ENCODE results near the gene IGLL5. TPM values are rescaled to one million over a fixed set of nuclear protein-coding genes. Genes with fewer than 3 reads are reported as not detected.

IGLL5 gene
- total and polyA plus RNA-seq, 2 experiments from 2014 or later = not detected

DNA sequence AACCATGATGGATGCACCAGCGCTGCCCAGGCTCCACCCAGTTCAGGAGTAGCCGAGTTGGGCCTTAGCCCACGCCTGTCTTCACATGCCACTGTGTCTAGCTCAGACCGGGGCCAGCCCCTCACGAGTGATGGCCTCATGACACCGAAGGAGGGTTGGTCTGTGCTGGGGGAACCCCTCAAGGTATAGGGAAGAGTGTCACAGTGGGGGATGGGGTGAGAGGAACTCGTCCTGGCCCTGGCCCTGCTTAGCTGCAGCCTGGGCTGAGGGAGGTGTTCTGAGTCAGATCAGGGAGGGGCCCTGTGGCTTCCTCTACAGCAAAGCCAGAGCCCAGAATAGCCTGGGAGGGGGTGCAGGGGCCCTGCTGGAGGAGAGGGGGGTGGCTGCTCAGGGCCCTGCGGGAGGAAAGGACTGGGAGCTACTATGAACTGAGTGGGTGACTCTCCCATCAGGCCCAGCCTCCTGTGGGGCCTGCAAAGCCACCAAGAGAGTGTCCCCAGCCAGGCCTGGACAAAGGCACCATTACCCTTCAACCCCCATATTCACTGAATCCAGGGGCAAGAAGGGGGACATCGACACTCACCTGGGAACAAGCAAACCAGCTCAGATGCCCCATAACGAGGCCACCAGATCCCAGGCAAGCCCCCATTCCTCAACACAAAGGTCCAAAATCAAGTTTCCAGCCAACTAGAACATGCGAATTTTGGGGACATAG lies 41.2 kb downstream of the IGLL5 start:
- no peak overlapping the region for H3K27ac ChIP-seq
- no peaks in the 10 kb centered on the region for H3K9me3 ChIP-seq (ENCODE audit: low read depth)
- H2AFZ ChIP-seq = peak overlapping the region; percentile 68
- H3K9ac ChIP-seq = no peak overlapping the region
- no peaks in the 10 kb centered on the region for H3K27me3 ChIP-seq (replicated peaks; ENCODE audit: insufficient read depth)
- no peaks in the 10 kb centered on the region for H3K36me3 ChIP-seq (ENCODE audit: low read depth)
- H3K4me3 ChIP-seq = no peak overlapping the region
- H3K9me2 ChIP-seq (ENCODE audit: insufficient read depth) = no peaks in the 10 kb centered on the region
- DNase-seq = peak; percentile 80
- H3K79me2 ChIP-seq (ENCODE audit: insufficient read depth) = no peaks in the 10 kb centered on the region
- H4K20me1 ChIP-seq (ENCODE audit: insufficient read depth) = no peaks in the 10 kb centered on the region
- H3K4me2 ChIP-seq (ENCODE audit: unreplicated experiment) = peak overlapping the region; percentile 2
- no peaks in the 10 kb centered on the region for H3F3A ChIP-seq (ENCODE audit: insufficient read depth)
- in situ Hi-C loops (cut with MboI) = no loop called here
- 49 to 53% methylated on average over 11 of the region's 11 CpGs for WGBS, 2 experiments (ENCODE audit: low coverage in 1 of 2, low lambda C conversion rate in 2 of 2, missing lambda C conversion rate in 2 of 2)
- TF ChIP-seq EZH2 (IDR thresholded peaks at IDR 0.05; ENCODE audit: insufficient read depth, poor library complexity, severe bottlenecking) (no peak), EZH2phosphoT487 (IDR thresholded peaks at IDR 0.05; ENCODE audit: insufficient read depth, low read depth) (no peak)
- peaks cover 11% of the 10 kb centered on the region for H3K4me1 ChIP-seq (ENCODE audit: insufficient read depth)

DNA sequence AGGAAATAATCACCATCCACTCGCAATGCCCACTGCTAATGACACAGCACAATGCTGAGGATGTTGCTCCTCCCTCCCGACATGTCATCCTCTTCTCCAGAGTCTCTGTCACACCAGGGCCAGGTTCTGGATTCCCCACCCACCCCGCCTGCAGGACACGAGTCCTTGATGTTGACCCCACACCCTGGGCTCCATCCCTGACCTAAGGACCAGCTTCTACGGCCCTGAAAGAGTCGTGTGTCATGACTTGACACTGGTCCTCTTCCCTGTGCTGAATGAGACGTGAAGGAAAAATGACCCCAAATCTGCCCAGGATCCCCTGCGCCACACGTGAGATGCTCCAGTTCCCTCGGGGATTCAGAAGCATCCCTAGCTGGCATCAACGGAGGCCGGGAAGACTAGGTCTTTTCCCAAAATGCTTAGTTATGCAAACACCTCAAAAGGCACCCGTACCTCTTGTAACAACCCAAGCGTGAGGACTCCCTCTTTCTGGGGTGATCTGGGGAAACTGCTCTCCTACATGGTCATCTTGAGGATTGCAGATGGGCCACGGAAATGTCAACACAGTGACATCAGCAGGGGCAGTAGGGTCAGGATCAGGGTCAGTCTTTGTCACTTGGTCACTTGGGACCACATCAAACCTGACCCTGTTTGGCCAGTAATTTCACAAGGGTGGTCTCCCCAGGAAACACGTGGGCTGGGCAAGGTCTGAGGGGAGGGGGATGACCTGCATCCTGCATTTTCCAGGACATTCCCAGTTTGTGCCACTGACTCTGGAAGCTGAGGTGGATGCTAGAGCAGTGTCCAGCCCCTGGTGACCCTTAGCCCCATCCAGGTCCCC lies 42.0 kb downstream of the IGLL5 start:
- Histone ChIP-seq H3K27me3 (replicated peaks; ENCODE audit: insufficient read depth) (no peaks in the 10 kb centered on the region), H2AFZ (no peak overlapping the region), H3K79me2 (ENCODE audit: insufficient read depth) (no peaks in the 10 kb centered on the region), H3K4me3 (no peak overlapping the region), H3K9me2 (ENCODE audit: insufficient read depth) (no peaks in the 10 kb centered on the region), H3F3A (ENCODE audit: insufficient read depth) (no peaks in the 10 kb centered on the region), H3K9ac (no peak overlapping the region), H3K4me2 (ENCODE audit: unreplicated experiment) (peak overlapping the region; percentile 2), H3K27ac (no peak overlapping the region), H3K36me3 (ENCODE audit: low read depth) (no peaks in the 10 kb centered on the region), H3K9me3 (ENCODE audit: low read depth) (no peaks in the 10 kb centered on the region), H4K20me1 (ENCODE audit: insufficient read depth) (no peaks in the 10 kb centered on the region), H3K4me1 (ENCODE audit: insufficient read depth) (peaks cover 11% of the 10 kb centered on the region)
- TF ChIP-seq EZH2phosphoT487 (IDR thresholded peaks at IDR 0.05; ENCODE audit: insufficient read depth, low read depth) (no peak), EZH2 (IDR thresholded peaks at IDR 0.05; ENCODE audit: insufficient read depth, poor library complexity, severe bottlenecking) (no peak)
- in situ Hi-C loops (cut with MboI) = no loop called here
- no peak for DNase-seq
- WGBS, 2 experiments (ENCODE audit: low coverage in 1 of 2, low lambda C conversion rate in 2 of 2, missing lambda C conversion rate in 2 of 2) = 85 to 90% methylated on average over 16 of the region's 16 CpGs

- H2AFZ ChIP-seq = no peak overlapping the region
- H3F3A ChIP-seq (ENCODE audit: insufficient read depth) = no peaks in the 10 kb centered on the region
- H3K9ac ChIP-seq = no peak overlapping the region
- in situ Hi-C loops (cut with MboI) = no loop called here
- H3K9me3 ChIP-seq (ENCODE audit: low read depth) = no peaks in the 10 kb centered on the region
- H3K4me1 ChIP-seq (ENCODE audit: insufficient read depth) = peaks cover 11% of the 10 kb centered on the region
- DNase-seq = no peak
- no peaks in the 10 kb centered on the region for H3K27me3 ChIP-seq (replicated peaks; ENCODE audit: insufficient read depth)
- no peaks in the 10 kb centered on the region for H3K36me3 ChIP-seq (ENCODE audit: low read depth)
- TF ChIP-seq EZH2phosphoT487 (IDR thresholded peaks at IDR 0.05; ENCODE audit: insufficient read depth, low read depth) = no peak
- TF ChIP-seq EZH2 (IDR thresholded peaks at IDR 0.05; ENCODE audit: insufficient read depth, poor library complexity, severe bottlenecking) = no peak
- H3K27ac ChIP-seq = no peak overlapping the region
- no peaks in the 10 kb centered on the region for H3K79me2 ChIP-seq (ENCODE audit: insufficient read depth)
- no peaks in the 10 kb centered on the region for H3K9me2 ChIP-seq (ENCODE audit: insufficient read depth)
- no peak overlapping the region for H3K4me2 ChIP-seq (ENCODE audit: unreplicated experiment)
- WGBS, 2 experiments (ENCODE audit: low coverage in 1 of 2, low lambda C conversion rate in 2 of 2, missing lambda C conversion rate in 2 of 2) = 81 to 82% methylated on average over 3 of the region's 3 CpGs
- no peak overlapping the region for H3K4me3 ChIP-seq
- H4K20me1 ChIP-seq (ENCODE audit: insufficient read depth) = no peaks in the 10 kb centered on the region
Measured at GRCh38 chr22:22930222-22930497, 42.5 kb downstream of the IGLL5 start.

GRCh38 chr22:22930571-22931556 lies 43.2 kb downstream of the IGLL5 start:
- Histone ChIP-seq H3K9me2 (ENCODE audit: insufficient read depth) (no peaks in the 10 kb centered on the region), H3K4me1 (ENCODE audit: insufficient read depth) (peaks cover 11% of the 10 kb centered on the region), H4K20me1 (ENCODE audit: insufficient read depth) (no peaks in the 10 kb centered on the region), H3K27ac (no peak overlapping the region), H3K36me3 (ENCODE audit: low read depth) (no peaks in the 10 kb centered on the region), H3K9me3 (ENCODE audit: low read depth) (no peaks in the 10 kb centered on the region), H2AFZ (no peak overlapping the region), H3K4me2 (ENCODE audit: unreplicated experiment) (no peak overlapping the region), H3F3A (ENCODE audit: insufficient read depth) (no peaks in the 10 kb centered on the region), H3K27me3 (replicated peaks; ENCODE audit: insufficient read depth) (no peaks in the 10 kb centered on the region), H3K79me2 (ENCODE audit: insufficient read depth) (no peaks in the 10 kb centered on the region), H3K4me3 (no peak overlapping the region), H3K9ac (no peak overlapping the region)
- WGBS, 2 experiments (ENCODE audit: low coverage in 1 of 2, low lambda C conversion rate in 2 of 2, missing lambda C conversion rate in 2 of 2) = 50 to 65% methylated on average over 9 of the region's 9 CpGs
- TF ChIP-seq EZH2phosphoT487 (IDR thresholded peaks at IDR 0.05; ENCODE audit: insufficient read depth, low read depth) = no peak
- TF ChIP-seq EZH2 (IDR thresholded peaks at IDR 0.05; ENCODE audit: insufficient read depth, poor library complexity, severe bottlenecking) = no peak
- no peak for DNase-seq
- in situ Hi-C loops (cut with MboI) = no loop called here
